HG02840 (cell line): ENCODE data around the gene GTF2H3.

ENCODE experiments used
- ATAC-seq: cut with Tn5 transposase; IDR thresholded peaks from one replicate; pipeline ENCODE4 v1.9.1; 2021; ENCODE audit warnings: mild to moderate bottlenecking, moderate library complexity, moderate number of reproducible peaks; ENCODE audit not compliant: unreplicated experiment, low FRiP score

GTF2H3 gene

GRCh38 chr12:123643911-123644310 is 10.3 kb downstream of the GTF2H3 start:
- ATAC-seq: no peak

GRCh38 chr12:123645380-123645779 is 11.8 kb downstream of the GTF2H3 start:
- no peak for ATAC-seq

DNA sequence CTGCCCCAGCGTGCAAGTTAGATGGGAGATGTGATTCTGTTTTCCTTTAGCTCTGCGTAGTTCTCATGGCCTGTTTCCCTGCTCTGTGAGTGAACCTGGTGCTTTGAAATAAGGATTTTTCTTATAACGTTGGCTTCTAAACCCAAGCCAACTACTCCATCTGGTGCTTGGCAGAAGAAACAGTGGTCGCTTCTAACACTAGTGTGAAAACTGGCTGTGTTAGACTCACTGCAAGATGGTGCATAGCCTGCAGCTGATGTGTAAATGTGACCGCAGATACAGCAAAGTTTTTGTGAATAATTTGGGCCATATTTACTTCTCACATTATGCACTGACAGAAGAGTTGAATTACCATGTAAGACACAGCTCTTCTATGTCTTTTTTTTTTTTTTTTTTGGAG is 12.2 kb downstream of the GTF2H3 start:
- ATAC-seq: no peak

DNA sequence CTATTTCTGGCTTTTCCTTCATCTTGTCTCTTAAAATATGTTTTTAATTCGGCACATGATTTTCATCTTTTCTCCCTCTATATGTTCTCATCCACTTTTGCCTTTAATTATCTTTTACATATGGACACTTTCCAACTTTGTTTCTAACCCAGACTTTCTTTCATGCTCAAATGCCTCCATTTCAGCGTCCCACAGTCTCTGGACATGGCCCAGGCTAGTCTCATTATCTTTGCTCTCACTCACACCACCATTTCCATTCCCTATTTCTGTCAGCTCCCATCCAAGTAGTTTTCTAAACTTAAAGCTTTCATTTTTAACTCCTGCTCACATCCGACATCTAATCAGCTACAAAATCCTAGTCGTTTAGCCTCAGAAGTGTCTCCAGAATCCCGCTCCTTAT is 14.8 kb downstream of the GTF2H3 start:
- no peak for ATAC-seq

- ATAC-seq: no peak
These were observed 20.6 kb downstream of the GTF2H3 start for GRCh38 chr12:123654129-123654701.

- no peak for ATAC-seq
These were observed 21.8 kb downstream of the GTF2H3 start for GRCh38 chr12:123655420-123655819.

GRCh38 chr12:123656392-123656791 is 22.8 kb downstream of the GTF2H3 start:
- no peak for ATAC-seq

GRCh38 chr12:123657211-123657610 is 23.6 kb downstream of the GTF2H3 start:
- ATAC-seq: no peak

DNA sequence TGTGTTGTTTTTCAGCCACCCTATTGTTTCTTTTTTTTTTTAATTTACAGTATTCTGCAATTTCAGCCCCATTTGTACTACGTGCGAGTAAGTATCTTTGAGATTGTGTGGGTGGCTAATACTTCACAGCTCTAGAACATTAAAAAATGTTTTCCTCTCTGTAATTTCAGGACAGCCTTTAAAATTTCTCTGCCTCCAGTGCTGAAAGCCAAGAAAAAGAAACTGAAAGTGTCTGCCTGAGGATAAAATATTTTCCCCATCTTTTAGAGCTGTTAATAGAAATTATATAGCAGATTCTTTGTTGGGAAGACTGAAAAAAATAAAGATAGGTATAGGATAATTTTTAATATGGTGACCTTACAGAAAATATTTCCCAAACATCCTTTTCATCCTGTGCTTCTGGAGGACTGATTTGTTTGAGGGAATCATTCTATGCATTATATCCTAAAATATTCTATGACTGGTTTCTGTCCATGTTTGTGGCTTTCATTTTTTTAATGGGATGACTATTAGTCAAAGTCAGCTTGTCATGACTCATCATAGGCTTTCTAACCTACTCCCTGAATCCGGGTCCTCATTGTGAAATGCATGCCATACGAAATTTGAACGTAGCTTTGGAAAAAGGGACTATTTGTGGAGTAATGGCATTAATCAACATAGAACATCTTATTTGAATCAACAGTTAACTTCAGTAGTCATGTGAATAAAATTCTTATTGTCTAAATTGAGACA is 26.5 kb downstream of the GTF2H3 start:
- no peak for ATAC-seq

DNA sequence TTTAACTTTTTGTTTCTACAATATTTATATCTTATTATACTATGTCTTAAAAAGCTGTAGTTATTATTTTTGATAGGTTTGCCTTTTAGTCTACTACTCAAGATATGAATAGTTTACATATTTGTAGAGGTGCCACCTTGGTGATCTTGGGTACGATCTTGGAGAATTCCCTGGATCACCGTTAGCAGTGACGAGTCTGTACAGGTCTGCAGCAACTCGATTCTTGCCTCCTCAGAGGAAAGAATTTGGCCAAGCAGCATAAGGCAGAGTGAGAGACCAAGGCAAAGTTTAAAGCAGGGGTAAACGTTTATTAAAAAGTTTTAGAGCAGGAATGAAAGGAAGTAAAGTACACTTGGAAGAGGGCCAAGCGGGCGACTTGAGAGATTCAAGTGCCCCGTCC is 34.1 kb downstream of the GTF2H3 start:
- no peak for ATAC-seq

DNA sequence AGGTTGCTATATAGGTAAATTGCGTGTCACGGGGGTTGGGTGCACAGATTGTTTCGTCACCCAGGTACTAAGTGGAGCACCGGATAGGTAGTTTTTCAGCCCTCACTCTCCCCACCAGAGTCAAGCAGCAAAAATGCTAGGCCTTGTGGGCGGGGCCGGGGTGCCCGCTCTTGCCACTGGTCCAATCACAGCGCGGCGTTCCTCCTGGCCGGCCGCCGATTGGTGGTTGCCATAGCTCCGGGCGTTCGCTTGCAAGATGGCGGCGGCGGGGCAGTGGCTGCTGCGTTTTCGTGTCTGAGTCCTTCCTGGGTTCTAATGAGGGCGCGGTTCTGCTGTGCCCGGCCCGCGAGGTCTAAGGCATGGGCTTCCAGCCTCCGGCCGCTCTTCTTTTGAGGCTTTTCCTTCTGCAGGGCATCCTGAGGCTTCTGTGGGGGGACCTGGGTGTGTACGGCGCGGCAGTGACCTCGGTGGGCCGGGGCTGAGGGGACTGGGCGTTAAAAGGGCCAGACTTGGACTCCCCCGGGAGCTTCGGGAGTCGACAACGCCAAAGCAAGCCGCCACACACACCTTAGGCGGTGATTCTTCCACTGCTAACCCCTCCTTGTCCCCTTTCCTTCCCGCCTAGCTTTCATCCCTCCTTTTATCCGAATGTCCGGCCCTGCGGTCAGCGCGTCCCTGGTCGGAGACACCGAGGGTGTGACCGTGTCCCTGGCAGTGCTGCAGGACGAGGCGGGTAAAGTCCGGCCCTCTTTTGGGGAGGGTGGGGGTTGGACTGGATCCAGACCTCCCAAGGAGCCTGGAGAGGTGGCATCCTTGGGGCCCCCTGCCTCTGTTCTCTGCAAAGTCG is 37.5 kb downstream of the GTF2H3 start, which contains the start of gene TCTN2:
Gene TCTN2 (plus strand): TSS at position 232 of the 847 bp plus-strand sequence. CDS start 128 bp downstream, at position 360.
- ATAC-seq: peak; percentile 91

DNA sequence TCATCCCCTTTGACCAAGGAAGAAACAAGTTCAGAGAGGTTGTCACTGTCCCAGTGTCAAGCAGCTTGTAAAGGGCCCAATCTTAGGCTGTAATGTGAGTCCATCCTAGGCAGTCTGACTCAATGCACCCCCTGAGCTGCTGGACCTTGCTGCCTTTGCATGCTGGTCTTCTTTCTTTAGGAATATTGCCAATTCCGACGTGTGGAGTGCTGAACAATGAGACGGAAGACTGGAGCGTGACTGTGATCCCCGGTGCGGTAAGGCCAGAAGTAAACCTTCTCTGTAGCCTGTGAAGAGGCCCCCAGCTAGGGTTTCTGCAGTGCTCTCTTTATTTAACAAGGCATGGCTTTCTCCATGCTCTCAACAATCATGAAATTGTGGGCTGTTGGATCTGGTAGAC is 38.2 kb downstream of the GTF2H3 start:
- ATAC-seq: no peak

DNA sequence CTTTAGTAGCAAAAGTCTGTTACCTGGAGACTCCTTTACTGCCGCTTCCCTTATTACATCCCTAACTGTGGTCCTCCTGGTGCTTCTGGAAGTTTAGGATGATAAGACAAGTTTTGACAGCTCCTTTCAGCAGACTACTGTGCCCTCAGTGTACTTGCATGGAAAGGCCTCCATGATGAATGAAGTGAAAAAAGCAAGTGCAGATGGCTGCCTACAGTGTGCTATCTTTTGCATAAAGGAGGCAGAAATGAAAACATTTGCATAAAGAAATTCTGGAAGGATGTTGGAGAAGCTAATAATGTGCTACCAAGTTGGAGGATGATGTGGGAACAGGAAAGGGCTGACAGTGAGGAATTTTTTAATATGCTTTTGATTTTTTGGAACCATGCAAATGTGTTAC is 41.8 kb downstream of the GTF2H3 start:
- no peak for ATAC-seq

DNA sequence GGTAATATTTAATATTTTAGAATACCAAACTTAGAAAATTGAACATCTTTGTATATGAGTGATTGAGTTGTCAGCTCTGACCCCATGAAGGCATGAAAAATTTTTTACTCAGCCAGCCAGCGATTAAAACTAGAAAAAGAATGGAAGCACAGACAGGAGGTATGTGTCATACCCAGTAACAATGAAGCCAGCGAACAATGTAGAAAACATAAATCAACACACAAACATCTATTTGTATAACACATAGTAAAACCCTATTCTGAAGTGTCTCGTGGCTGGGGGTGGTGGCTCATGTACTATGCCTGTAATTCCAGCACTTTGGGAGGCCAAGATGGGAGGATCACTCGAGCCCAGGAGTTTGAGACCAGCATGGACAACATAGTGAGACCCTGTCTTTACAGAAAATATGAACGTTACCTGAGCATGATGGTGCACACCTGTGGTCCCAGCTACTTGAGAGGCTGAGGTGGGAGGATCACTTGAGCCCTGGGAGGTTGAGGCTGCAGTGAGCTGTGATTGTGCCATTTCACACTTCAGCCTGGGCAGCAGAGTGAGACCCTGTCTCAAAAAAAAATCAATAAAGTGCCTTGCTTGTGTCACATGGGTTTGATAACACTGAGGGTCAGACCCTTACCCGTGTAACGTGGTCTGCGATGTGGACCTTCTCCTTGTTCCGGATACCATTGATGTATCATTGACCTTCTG is 43.1 kb downstream of the GTF2H3 start:
- no peak for ATAC-seq

DNA sequence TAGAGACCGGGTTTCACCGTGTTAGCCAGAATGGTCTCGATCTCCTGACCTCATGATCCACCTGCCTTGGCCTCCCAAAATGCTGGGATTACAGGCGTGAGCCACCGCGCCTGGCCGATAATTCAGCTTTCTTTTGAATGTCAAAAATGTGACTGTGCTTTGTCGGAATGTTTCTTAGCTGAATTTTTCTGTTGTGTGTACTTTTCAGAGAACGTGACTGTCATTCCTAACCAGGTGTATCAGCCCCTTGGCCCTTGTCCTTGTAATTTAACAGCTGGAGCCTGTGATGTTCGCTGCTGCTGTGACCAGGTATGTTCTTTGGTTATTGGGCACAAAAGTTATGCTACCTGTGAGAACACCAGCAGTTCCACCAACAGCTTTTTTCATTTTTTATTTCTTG is 45.4 kb downstream of the GTF2H3 start:
- ATAC-seq: no peak

DNA sequence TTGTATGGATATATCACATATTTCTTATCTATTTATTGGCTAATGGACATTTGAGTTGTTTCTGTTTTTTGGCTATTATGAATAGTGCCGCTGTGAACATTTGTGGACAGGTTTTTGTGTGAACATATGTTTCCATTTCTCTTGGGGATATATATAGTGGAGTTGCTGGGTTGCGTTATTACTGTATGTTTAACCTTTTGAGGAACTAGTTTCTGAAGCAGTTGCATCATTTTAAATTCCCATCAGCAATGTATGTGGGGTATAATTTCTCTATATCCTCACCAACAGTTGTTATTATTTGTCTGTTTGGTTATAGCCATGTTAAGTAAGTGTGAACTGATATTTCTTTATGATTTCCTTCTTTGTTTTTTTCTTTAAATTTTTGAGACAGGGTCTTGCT is 48.0 kb downstream of the GTF2H3 start:
- ATAC-seq: no peak

- ATAC-seq: no peak
These were observed 50.3 kb downstream of the GTF2H3 start for GRCh38 chr12:123683964-123684363.

GRCh38 chr12:123686636-123687190 is 53.1 kb downstream of the GTF2H3 start:
- no peak for ATAC-seq

GRCh38 chr12:123690191-123690840 is 56.7 kb downstream of the GTF2H3 start:
- ATAC-seq: no peak

DNA sequence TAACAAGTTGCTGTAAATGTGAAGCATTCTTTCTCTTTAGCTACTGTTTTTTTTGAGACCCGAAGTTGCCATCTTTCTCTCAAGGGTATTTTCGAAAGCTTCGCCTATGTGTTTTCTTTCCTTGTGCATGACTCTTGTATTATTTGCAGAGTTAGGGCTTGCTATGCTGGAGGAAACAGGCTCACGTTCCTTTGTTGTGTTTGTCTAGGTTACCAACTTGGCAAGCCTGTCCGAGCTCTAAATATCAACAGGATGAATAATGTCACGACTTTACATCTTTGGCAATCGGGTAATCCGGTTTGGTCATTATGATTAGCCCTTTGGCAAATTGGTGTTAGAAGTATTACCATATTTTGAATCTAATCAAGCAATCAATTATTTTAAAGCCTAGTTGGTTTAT is 62.6 kb downstream of the GTF2H3 start:
- ATAC-seq: no peak
